ENCODE measurements around the gene MYF5.

DNA sequence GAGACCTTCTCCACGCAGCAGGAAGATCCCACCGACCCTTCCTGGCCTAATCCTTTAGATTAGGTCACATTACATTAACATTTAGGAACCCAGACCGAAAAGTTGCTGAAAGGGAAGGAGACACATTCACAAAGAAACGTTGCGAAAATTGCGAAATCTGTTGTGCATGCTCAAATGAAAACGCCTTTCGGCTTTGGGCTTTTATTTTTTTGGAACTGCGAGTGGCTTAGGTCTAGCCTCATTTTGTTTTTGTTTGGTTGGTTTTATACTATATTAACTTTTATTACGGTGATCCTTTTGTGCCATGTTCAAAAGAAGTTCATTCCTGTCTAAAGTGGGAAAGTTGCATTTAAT lies 7.8 kb upstream of the MYF5 start:
- TF ChIP-seq POLR2A (IDR thresholded peaks at IDR 0.05; ENCODE audit: low read depth, low read length) = no peak
- TF ChIP-seq TAF1 (IDR thresholded peaks at IDR 0.05; ENCODE audit: borderline replicate concordance, low read depth, low read length) = no peak
- no peak for TF ChIP-seq POLR2AphosphoS5 (IDR thresholded peaks at IDR 0.05; ENCODE audit: low read depth, low read length)

All from GM12892 (cell line).